ENCODE data around the gene CDH4.

Gene CDH4

GRCh38 chr20:61880706-61881105 is 628.6 kb downstream of the CDH4 start:
- DNase-seq (ENCODE audit: low spot score) = no peak

- no peak for DNase-seq (ENCODE audit: low spot score)
Measured at GRCh38 chr20:61881416-61881815, 629.4 kb downstream of the CDH4 start.

GRCh38 chr20:61881861-61882260 is 629.8 kb downstream of the CDH4 start:
- DNase-seq (ENCODE audit: low spot score) = no peak

GRCh38 chr20:61882716-61883615 is 630.9 kb downstream of the CDH4 start:
- no peak for DNase-seq (ENCODE audit: low spot score)

DNA sequence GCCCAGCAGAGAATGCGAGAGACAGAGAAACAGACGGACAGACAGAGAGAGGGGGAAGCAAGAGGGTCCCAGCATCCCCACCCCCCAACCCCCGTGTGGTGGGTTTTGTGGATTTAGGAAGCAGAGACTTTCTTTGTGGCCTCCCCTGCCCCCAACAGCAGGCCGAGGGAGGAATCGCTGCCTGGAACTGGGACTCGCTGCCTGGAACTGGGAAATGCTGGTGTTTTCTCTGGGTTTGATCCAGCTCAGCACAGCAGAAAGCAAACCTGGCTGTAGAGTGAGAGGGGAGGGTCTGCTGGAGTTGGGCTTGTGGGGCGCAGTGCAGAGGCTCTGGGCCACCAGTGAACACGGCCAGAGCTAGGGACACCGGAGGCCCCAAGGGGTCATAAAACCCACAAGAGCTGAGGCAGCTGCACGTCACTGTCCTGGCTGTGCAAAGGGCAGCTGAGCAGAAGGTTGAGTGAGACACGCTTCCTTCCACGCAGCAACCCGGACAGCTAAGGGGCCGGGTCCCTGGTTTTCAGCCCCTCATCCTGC is 631.9 kb downstream of the CDH4 start:
- no peak for DNase-seq (ENCODE audit: low spot score)

DNA sequence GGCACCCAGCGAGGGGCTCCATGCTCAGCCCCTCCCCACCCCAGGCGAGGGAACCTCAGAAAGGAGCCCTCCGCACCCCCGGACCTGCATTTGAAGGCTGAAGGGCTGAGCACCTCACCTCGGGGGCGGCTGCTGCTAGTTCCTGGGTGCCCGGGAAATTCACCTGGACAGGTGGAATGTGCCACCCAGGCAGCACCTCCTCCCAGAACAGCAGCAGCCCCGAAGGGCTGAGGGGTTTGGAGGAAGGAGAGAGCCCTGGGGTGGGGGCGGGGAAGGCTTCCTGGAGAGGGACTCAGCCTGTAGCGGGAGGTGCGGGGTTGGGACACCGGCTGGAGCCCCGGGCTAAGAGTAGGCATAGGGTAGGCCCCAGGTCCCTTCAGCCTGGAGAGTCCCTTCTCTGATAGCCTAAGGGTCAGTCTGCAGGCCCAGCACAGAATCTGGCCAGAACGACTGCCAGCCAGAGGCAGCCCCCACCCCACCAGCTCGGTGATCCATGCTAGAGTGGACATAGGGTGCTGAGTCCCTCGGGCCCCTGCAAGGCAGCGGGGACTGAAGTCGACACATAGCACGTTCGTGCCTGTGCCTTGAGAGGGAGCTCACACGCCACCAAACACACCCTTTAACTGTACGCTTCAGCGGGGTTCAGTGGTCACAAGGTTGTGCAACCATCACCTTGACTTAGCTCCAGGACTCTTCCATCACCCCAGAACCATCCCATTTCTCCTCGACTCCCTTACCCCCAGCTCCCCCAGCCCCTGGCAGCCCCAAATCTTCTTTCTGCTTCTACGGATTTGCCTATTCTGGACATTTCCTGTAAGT is 632.7 kb downstream of the CDH4 start:
- no peak for DNase-seq (ENCODE audit: low spot score)

- no peak for DNase-seq (ENCODE audit: low spot score)
Measured at GRCh38 chr20:61885759-61886715, 634.0 kb downstream of the CDH4 start.

DNA sequence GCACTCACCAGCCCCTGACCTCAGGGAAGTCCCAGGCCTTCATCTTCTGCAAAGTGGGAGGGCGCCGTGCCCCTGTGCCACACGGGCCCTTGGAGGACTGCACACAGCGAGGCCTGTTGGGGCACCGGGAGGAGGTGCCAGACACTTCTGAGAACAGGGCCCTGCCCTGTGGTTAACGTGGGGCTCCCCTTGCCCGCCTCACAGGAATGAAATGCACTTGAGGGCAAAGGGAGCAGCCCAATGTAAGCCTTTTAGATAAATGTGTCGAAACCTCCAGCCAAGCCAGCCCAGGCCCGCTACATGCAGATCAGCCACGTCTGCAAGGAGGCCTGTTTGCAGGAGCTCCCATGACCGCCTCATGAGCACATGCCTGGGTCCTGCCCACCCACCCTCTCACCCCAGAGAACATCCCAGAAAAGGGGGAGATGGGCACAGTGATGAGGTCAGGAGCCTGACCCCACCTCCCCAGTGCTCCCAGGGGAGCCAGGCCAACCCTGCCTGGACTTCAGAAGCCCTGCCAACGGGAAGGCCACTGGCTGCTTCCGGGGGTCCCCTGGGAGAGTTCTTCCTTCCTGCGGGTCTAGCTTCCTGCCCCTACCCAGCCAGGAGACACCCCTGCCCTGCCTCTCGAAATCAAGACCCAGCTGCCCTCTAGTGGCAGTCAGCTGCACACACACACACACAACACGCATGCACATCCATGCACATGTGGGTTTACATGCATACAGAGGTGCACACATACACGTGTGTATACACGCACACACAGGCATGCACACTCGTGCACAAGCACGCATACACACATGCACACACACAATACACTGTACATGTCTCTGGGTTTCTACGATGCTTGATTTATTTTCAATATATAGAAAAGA is 634.9 kb downstream of the CDH4 start:
- DNase-seq (ENCODE audit: low spot score) = peak; percentile 89

DNA sequence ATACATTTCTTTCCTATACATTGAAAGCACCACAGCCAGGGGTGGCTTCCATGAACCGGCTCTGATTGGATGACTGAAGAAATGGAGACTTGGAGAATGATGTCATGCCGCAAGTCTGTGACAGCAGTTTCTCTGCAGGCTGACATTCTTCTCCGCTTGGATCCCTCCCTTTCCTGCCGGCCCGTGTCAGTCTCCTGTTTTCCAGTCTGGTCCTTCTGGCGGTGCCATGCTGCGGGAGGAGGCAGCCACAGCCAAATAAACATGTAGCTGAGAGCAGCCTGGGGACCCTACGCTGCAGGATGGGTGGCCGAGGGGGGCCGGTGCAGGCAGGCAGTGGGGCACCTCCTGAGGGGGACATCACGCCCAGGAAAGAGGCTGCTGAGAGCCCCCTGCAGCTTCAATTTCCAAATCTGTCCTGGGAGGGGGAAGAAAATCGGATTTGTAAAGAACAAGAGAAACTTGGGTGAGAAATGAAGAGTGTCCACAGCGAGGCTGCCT is 635.6 kb downstream of the CDH4 start:
- DNase-seq (ENCODE audit: low spot score) = no peak

DNA sequence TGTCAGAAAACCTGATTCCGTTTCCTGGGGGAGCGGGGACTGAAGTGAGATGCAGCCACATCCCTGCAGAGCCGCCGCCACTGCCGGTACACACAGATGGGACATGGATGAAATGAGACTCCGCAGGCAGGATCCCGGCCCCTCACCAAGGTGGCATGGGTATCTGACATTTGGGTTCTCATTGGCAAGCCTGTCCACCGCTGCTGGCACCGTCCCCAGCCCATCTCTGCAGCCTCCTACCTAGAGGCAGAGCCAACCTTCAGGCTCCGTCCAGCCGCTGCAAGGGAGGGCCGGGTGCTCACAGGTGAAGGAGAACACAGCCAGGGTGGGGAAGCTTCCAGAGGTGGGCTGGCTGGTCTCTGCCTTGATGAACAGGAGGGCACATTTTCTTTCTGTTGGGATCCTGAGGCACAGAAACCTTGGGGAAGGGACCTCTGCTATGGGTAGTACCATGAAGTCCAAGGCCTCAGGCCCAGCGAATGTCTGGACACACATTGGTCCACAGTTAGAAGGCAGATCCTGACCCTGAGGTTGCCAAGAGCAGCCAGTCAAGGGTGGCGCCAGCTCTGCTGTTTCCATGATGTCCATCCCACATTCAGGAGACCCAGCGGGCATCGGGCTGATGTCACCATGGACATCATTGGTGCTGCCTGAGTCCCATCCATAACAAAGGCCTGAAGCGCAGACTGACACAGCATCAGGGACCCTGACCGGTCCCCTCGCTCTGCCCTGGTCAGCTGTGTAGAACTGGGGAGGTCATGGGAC is 636.2 kb downstream of the CDH4 start:
- no peak for DNase-seq (ENCODE audit: low spot score)

- no peak for DNase-seq (ENCODE audit: low spot score)
Measured at GRCh38 chr20:61889659-61890058, 637.6 kb downstream of the CDH4 start.

- DNase-seq (ENCODE audit: low spot score) = no peak
Measured at GRCh38 chr20:61890210-61890609, 638.1 kb downstream of the CDH4 start.

DNA sequence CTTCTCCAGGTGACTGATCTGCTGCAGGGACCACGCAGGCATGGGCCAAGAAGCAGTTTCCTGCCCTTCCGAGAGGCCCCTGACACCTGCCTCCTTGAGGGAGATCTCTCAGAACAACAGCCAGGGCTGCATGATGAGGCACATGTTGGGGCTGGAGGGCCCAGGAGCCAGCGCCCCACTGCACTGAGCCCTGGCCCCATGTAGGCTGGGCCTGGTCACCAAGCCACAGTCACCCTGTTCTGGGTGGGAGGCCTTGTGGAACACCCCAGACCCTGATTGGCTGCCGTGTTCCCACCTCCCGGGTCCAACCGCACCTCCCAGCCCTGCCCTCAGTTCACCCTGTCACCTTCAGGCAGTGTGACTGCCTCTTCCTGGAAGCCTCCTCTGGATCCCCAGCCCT is 639.4 kb downstream of the CDH4 start:
- no peak for DNase-seq (ENCODE audit: low spot score)

DNA sequence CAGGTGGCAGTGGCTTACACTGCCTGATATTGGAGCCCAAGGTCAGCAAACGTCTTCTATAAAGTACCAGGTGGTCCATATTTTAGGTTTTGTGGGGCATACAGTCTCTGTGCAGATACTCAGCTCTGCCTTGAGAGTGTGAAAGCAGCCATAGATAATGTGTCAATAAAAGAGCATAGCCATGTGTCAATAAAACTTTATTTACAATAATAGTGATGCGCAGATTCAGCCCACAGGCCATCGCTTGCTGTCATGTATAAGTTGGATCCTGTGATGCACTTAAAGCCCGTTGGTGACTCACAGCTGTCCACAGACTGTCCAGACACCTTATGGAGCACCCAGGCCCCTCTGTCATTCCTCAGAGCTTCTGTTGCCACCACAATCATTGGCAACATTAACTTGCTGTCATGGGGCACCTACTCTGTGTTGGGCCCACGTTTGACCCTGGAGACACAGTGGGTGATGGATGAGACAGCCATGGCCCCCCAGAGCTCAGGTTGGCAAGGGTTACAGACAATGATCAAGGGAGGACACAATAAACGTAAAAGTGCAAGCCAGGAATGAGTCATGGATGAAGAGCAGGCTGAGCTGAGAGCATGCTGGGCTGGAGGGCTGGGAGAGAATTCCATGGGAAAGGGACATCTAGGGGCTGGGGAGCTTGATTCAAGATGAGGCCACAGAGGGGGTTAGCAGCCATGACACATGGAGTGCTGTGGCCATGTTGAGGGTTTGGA is 640.0 kb downstream of the CDH4 start:
- DNase-seq (ENCODE audit: low spot score) = no peak

- DNase-seq (ENCODE audit: low spot score) = no peak
Measured at GRCh38 chr20:61895016-61895415, 643.0 kb downstream of the CDH4 start.

DNA sequence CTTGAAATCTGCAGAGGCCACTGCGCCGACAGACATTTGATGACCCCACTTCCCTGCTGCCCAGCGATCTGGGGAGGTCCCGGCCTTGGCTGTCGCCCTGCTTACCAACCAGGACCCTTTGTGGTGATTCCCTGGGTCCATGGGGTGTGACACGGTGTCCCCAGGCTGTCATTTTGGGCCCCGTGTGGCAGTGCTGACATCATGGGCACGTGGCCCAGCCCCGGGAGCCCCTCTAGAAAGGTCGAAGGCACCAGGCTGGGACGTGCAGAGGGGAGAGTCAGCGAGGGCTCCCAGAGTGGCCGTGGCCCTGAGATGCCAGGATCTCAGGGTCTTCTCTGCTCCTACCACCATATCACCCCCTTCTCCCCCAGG is 643.6 kb downstream of the CDH4 start:
- DNase-seq (ENCODE audit: low spot score) = no peak

DNA sequence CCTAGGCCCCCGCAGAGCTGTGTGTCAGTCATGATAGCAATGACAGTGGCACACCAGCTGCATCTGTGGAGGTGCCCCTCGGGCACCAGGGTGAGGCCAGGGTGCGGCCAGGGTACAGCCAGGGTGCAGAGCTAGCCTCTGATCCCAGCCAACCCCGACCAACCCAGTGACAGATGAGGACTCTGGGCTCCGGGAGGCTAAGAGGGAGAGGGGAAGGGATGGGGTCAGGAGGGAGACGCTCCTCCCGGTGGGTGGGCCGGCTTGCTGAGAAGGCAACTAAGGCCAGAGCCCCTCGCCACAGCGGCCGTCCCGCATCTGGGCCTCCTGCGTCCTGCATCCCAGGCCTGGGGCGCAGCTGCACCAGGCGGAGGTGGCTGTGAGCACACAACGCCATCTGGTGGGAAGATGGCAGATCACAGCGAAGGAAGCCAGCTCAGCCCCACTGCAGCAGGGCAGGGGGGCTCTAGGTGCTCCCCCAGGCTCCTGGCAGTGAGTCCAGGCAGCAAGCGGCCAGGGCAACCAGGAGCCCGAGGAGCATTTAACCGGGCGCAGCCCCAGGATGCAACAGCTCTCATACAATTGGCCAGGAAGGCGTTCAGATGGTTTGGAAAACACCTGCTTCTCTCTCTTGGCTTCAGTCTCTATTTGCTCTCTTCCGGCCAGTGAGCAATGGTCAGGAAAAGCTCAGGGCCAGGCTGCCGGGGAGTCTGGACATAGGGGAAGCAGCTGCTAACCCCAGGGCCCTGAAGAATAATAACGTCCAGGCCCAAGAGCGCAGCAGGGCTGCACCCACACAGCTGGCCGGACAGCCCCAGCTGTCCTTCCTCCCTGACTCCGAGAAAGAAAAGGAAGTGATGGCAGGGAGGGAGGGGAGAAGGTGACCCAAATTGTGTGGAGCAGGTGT is 644.2 kb downstream of the CDH4 start:
- DNase-seq (ENCODE audit: low spot score) = peak; percentile 96

Measured in iPS-NIHi11 (cell line).